ENCODE results near the gene CDK6. TPM values are rescaled to one million over a fixed set of nuclear protein-coding genes. Genes with fewer than 3 reads are reported as not detected.

CDK6 gene
- total RNA-seq, 1 experiment from 2014 or later: 41.4 TPM

GRCh38 chr7:92622030-92622429 is 214.3 kb downstream of the CDK6 start:
- Histone ChIP-seq H3K9ac (ENCODE audit: low read length) (no peak overlapping the region), H3K4me3 (replicated peaks in 1 of 2; ENCODE audit: low read depth in 1 of 2, low read length in 2 of 2) (no peak overlapping the region), H3K4me2 (ENCODE audit: low read length) (no peak overlapping the region), H3K36me3 (ENCODE audit: control insufficient read depth in 1 of 2, insufficient read depth in 2 of 2, low read length in 2 of 2) (peaks cover 0 to 3% of the 10 kb centered on the region in 2 experiments; a peak in 1 of 4 replicates), H4K20me1 (ENCODE audit: insufficient read depth) (no peaks in the 10 kb centered on the region), H3K4me1 (ENCODE audit: control insufficient read depth in 1 of 2, insufficient read depth in 2 of 2, low read length in 2 of 2) (peaks cover 3 to 32% of the 10 kb centered on the region in 2 experiments; a peak in 3 of 4 replicates), H3K79me2 (ENCODE audit: insufficient read depth, low read length) (0 out of 2 replicates have a peak, but pooled peaks cover 4% of the 10 kb centered on the region), H3K27me3 (ENCODE audit: insufficient read depth, low read length) (no peaks in the 10 kb centered on the region), H3K27ac (ENCODE audit: low read depth, low read length) (no peak overlapping the region), H2AFZ (ENCODE audit: low read depth, low read length, poor library complexity, severe bottlenecking) (no peak overlapping the region), H3K9me3 (ENCODE audit: control insufficient read depth in 1 of 2, insufficient read depth in 1 of 2, low read depth in 1 of 2, low read length in 2 of 2) (0 out of 4 replicates have a peak, but pooled peaks cover 0 to 4% of the 10 kb centered on the region in 2 experiments), H3K9me2 (ENCODE audit: insufficient read depth) (no peaks in the 10 kb centered on the region)
- no peak for TF ChIP-seq POLR2A (IDR thresholded peaks at IDR 0.05; ENCODE audit: borderline replicate concordance, extremely low read depth, insufficient read depth, insufficient read length)
- TF ChIP-seq FOSL1 (IDR thresholded peaks at IDR 0.05; ENCODE audit: low read depth): no peak
- TF ChIP-seq, protein P1, sequence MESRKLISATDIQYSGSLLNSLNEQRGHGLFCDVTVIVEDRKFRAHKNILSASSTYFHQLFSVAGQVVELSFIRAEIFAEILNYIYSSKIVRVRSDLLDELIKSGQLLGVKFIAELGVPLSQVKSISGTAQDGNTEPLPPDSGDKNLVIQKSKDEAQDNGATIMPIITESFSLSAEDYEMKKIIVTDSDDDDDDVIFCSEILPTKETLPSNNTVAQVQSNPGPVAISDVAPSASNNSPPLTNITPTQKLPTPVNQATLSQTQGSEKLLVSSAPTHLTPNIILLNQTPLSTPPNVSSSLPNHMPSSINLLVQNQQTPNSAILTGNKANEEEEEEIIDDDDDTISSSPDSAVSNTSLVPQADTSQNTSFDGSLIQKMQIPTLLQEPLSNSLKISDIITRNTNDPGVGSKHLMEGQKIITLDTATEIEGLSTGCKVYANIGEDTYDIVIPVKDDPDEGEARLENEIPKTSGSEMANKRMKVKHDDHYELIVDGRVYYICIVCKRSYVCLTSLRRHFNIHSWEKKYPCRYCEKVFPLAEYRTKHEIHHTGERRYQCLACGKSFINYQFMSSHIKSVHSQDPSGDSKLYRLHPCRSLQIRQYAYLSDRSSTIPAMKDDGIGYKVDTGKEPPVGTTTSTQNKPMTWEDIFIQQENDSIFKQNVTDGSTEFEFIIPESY (IDR thresholded peaks at IDR 0.05; ENCODE audit: extremely low read depth, insufficient replicate concordance, low read length): no peak
- TF ChIP-seq, protein P2, sequence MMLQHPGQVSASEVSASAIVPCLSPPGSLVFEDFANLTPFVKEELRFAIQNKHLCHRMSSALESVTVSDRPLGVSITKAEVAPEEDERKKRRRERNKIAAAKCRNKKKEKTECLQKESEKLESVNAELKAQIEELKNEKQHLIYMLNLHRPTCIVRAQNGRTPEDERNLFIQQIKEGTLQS (IDR thresholded peaks at IDR 0.05): no peak
- TF ChIP-seq EGR1 (IDR thresholded peaks at IDR 0.05; ENCODE audit: low read depth): no peak
- TF ChIP-seq EZH2phosphoT487 (IDR thresholded peaks at IDR 0.05; ENCODE audit: borderline replicate concordance): no peak
- no peak for TF ChIP-seq JUND (IDR thresholded peaks at IDR 0.05)
- no peak for TF ChIP-seq RAD21 (IDR thresholded peaks at IDR 0.05; ENCODE audit: low read depth)
- TF ChIP-seq SIN3A (IDR thresholded peaks at IDR 0.05; ENCODE audit: low read depth): no peak
- no peak for TF ChIP-seq YY1 (IDR thresholded peaks at IDR 0.05; ENCODE audit: extremely low read depth, insufficient replicate concordance, low read depth, low read length)
- no peak for TF ChIP-seq ZFX (IDR thresholded peaks at IDR 0.05)
- no peak for TF ChIP-seq TCF7L2 (IDR thresholded peaks at IDR 0.05; ENCODE audit: borderline replicate concordance, extremely low read depth, insufficient read depth, insufficient read length)
- no peak for TF ChIP-seq SRF (IDR thresholded peaks at IDR 0.05; ENCODE audit: low read depth)
- no peak for TF ChIP-seq MAX (IDR thresholded peaks at IDR 0.05)
- no peak for TF ChIP-seq SP1 (IDR thresholded peaks at IDR 0.05; ENCODE audit: low read depth)
- TF ChIP-seq ZNF274 (IDR thresholded peaks at IDR 0.05; ENCODE audit: low read depth, low read length): no peak
- TF ChIP-seq, protein P3, sequence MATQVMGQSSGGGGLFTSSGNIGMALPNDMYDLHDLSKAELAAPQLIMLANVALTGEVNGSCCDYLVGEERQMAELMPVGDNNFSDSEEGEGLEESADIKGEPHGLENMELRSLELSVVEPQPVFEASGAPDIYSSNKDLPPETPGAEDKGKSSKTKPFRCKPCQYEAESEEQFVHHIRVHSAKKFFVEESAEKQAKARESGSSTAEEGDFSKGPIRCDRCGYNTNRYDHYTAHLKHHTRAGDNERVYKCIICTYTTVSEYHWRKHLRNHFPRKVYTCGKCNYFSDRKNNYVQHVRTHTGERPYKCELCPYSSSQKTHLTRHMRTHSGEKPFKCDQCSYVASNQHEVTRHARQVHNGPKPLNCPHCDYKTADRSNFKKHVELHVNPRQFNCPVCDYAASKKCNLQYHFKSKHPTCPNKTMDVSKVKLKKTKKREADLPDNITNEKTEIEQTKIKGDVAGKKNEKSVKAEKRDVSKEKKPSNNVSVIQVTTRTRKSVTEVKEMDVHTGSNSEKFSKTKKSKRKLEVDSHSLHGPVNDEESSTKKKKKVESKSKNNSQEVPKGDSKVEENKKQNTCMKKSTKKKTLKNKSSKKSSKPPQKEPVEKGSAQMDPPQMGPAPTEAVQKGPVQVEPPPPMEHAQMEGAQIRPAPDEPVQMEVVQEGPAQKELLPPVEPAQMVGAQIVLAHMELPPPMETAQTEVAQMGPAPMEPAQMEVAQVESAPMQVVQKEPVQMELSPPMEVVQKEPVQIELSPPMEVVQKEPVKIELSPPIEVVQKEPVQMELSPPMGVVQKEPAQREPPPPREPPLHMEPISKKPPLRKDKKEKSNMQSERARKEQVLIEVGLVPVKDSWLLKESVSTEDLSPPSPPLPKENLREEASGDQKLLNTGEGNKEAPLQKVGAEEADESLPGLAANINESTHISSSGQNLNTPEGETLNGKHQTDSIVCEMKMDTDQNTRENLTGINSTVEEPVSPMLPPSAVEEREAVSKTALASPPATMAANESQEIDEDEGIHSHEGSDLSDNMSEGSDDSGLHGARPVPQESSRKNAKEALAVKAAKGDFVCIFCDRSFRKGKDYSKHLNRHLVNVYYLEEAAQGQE (IDR thresholded peaks at IDR 0.05; ENCODE audit: low read depth): no peak
- DNase-seq (ENCODE audit: low read depth, low spot score): no peak
- ATAC-seq: no peak
- ChIA-PET CTCF (interaction anchor here (0.6 to 3.1 kb wide), 2 partner anchors 43 to 211 kb away, joined by 3 to 13 read pairs; no protein-coding TSS in a partner anchor), POLR2A (no interaction called here), RAD21 (ENCODE audit: low non-redundant PET in 1 of 2, low total read pairs in 2 of 2, uncharacterized antibody in 2 of 2, unreplicated experiment in 2 of 2) (no interaction called here)
- intact Hi-C loops (cut with micrococcal nuclease): loop anchor here (5.0 kb wide), 1 partner anchor 605 kb away; the partner anchor contains the start of gene HEPACAM2
- BruUV-seq (replicated peaks): no TSS peak

Data from HCT116 (cell line).